GM23338 (cell line): ENCODE results near the gene LMF1. TPM values are rescaled to one million over a fixed set of nuclear protein-coding genes. Genes with fewer than 3 reads are reported as not detected.

Source experiments
- ATAC-seq: fragments of 200-7000 bp; cut with Tn5 transposase; 3 replicates; pipeline ENCODE4 v1.9.1; 2020
- DNase-seq: peaks from one replicate; pipeline ENCODE4 v3.0.0-alpha.2; 2015; ENCODE audit warnings: low spot score
- H2AFZ ChIP-seq: fragments of 200-600 bp; sonication (generic); 2 replicates; pipeline ENCODE4 v1.8.0; 2016; ENCODE audit warnings: antibody characterized with exemption, mild to moderate bottlenecking, moderate library complexity
- H3F3A ChIP-seq: fragments of 200-600 bp; sonication (generic); replicated peaks from 2 replicates; pipeline ENCODE4 v1.8.0; 2017; ENCODE audit warnings: antibody characterized with exemption, mixed run types, low read depth
- H3K27ac ChIP-seq: fragments of 200-600 bp; sonication (generic); 2 replicates; pipeline ENCODE4 v1.6.1; 2016; ENCODE audit warnings: low read depth
- H3K27me3 ChIP-seq: fragments of 200-600 bp; sonication (generic); 2 replicates; pipeline ENCODE4 v1.8.0; 2016; ENCODE audit warnings: mild to moderate bottlenecking, mixed run types, moderate library complexity; ENCODE audit not compliant: insufficient read depth
- H3K36me3 ChIP-seq: fragments of 200-600 bp; sonication (generic); 2 replicates; pipeline ENCODE4 v1.8.0; 2016; ENCODE audit warnings: mild to moderate bottlenecking; ENCODE audit not compliant: insufficient read depth
- H3K4me1 ChIP-seq: fragments of 200-600 bp; sonication (generic); 2 replicates; pipeline ENCODE4 v1.8.0; 2016; ENCODE audit warnings: mild to moderate bottlenecking, moderate library complexity; ENCODE audit not compliant: insufficient read depth
- H3K4me2 ChIP-seq: fragments of 200-600 bp; sonication (generic); 2 replicates; pipeline ENCODE4 v1.7.1; 2017; ENCODE audit warnings: mixed run types
- H3K4me3 ChIP-seq: fragments of 200-600 bp; sonication (generic); 2 replicates; pipeline ENCODE4 v1.6.1; 2016; ENCODE audit warnings: mixed run types
- H3K79me2 ChIP-seq: fragments of 200-600 bp; sonication (generic); replicated peaks from 2 replicates; pipeline ENCODE4 v1.8.0; 2017; ENCODE audit warnings: mild to moderate bottlenecking; ENCODE audit not compliant: insufficient read depth
- H3K9me2 ChIP-seq: fragments of 200-600 bp; sonication (generic); 2 replicates; pipeline ENCODE4 v1.8.0; 2017; ENCODE audit not compliant: insufficient read depth
- H4K20me1 ChIP-seq: fragments of 200-600 bp; sonication (generic); replicated peaks from 2 replicates; pipeline ENCODE4 v1.8.0; 2017; ENCODE audit warnings: mild to moderate bottlenecking; ENCODE audit not compliant: insufficient read depth
- H3K27ac Mint-ChIP-seq: 2 replicates; pipeline ENCODE4 v1.8.0; 2020; ENCODE audit warnings: inconsistent platforms, mild to moderate bottlenecking, moderate library complexity, mixed read lengths
- H3K27me3 Mint-ChIP-seq: 3 replicates; pipeline ENCODE4 v1.8.0; 2022; ENCODE audit warnings: low read depth, mild to moderate bottlenecking, moderate library complexity, mixed read lengths, inconsistent platforms; ENCODE audit not compliant: insufficient read depth, poor library complexity
- H3K36me3 Mint-ChIP-seq: 3 replicates; pipeline ENCODE4 v1.8.0; 2021; ENCODE audit warnings: low read depth, mild to moderate bottlenecking, inconsistent platforms, moderate library complexity, mixed read lengths
- H3K4me1 Mint-ChIP-seq: 3 replicates; pipeline ENCODE4 v1.8.0; 2020; ENCODE audit warnings: mild to moderate bottlenecking, inconsistent platforms, mixed read lengths
- H3K4me3 Mint-ChIP-seq: 3 replicates; pipeline ENCODE4 v1.8.0; 2021; ENCODE audit warnings: moderate library complexity, mild to moderate bottlenecking, inconsistent platforms, mixed read lengths
- H3K9me3 Mint-ChIP-seq: 3 replicates; pipeline ENCODE4 v1.8.0; 2020; ENCODE audit warnings: moderate library complexity, mild to moderate bottlenecking, inconsistent platforms, mixed read lengths
- CREB1 ChIP-seq: fragments of 250-450 bp; sonication (Bioruptor Pico); IDR thresholded peaks from 2 replicates; pipeline ENCODE4 v1.5.0; 2020; ENCODE audit warnings: low read depth, mild to moderate bottlenecking, moderate library complexity
- EZH2 ChIP-seq: fragments of 200-600 bp; sonication (generic); IDR thresholded peaks from one replicate; pipeline ENCODE4 v1.8.0; 2017; ENCODE audit warnings: antibody characterized with exemption, mild to moderate bottlenecking, low read depth; ENCODE audit not compliant: unreplicated experiment
- EZH2phosphoT487 ChIP-seq: fragments of 200-600 bp; sonication (generic); IDR thresholded peaks from one replicate; pipeline ENCODE4 v1.8.1; 2018; ENCODE audit warnings: antibody characterized with exemption; ENCODE audit not compliant: unreplicated experiment
- polyA plus RNA-seq: library from polyadenylated mRNA; unstranded; fragments of >200 nt; fragmentation: Nextera tagmentation; extraction: Ambion mirVana; gene quantifications from 2 replicates; pipeline ENCODE4 v1.2.1, GENCODE V29; 2016
- total RNA-seq: library from RNA; depleted of rRNA; stranded (reverse); fragments of >200 nt; shearing (Covaris generic); gene quantifications from 2 replicates; pipeline ENCODE4 v1.2.3, GENCODE V29; 2014
- TF ChIP-seq, protein P1 (sequence below): fragments of 250-450 bp; sonication (Bioruptor Pico); IDR thresholded peaks from 2 replicates; pipeline ENCODE4 v1.5.0; 2020; ENCODE audit warnings: mild to moderate bottlenecking, moderate library complexity
- TF ChIP-seq, protein P2 (sequence below), 2 experiments: fragments of 200-600 bp in 1 of 2; sonication (generic) in 1 of 2; conservative IDR thresholded peaks; 2 replicates each; pipeline versions ENCODE4 v1.5.1 to v1.6.1; 2016 to 2017; ENCODE audit warnings: antibody characterized with exemption in 2 of 2, low read depth in 2 of 2, mild to moderate bottlenecking in 2 of 2, moderate library complexity in 1 of 2
- TF ChIP-seq, protein P3 (sequence below): IDR thresholded peaks from one replicate; pipeline ENCODE4 v1.6.1; 2018; ENCODE audit warnings: antibody characterized with exemption; ENCODE audit not compliant: unreplicated experiment

The LMF1 gene
- total and polyA plus RNA-seq, 2 experiments from 2014 or later = 4.2 to 10.1 TPM

DNA sequence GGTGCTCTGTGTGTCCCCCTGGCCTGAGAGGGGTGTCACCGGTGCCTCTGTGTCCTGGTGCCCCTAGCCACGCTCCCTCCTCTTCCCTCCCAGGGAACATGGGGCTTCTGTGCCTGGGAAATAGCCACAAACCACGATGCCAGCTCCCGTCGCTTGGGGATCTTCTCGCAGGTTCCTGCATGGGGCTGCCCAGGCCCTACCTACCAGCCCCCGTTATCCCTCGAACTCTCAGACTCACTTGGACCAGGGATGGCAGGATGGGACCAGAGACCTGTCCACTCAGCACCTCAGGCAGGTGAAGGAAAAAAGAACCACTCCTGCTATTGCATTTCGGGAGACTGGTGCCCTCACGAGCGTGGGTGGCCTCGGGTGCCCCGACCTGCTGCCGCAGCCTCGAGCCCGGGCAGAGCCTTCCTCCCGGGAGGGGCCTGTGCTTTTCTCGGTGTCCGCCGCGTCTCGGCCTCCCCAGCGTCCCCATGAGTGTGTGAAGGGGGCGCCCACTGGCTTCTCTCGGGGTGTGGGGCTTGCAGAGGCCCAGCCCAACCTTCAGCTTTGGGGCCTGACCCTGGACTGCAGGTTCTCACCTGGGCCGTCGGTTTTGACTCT is 129.2 kb downstream of the LMF1 start:
- ATAC-seq (no peak), DNase-seq (no peak)
- H3K9me3 Mint-ChIP-seq = peaks cover 17% of the 10 kb centered on the region
- TF ChIP-seq CREB1 (CRISPR knock-in tag) (no peak), EZH2 (no peak), EZH2phosphoT487 (no peak)
- TF ChIP-seq, protein P1, sequence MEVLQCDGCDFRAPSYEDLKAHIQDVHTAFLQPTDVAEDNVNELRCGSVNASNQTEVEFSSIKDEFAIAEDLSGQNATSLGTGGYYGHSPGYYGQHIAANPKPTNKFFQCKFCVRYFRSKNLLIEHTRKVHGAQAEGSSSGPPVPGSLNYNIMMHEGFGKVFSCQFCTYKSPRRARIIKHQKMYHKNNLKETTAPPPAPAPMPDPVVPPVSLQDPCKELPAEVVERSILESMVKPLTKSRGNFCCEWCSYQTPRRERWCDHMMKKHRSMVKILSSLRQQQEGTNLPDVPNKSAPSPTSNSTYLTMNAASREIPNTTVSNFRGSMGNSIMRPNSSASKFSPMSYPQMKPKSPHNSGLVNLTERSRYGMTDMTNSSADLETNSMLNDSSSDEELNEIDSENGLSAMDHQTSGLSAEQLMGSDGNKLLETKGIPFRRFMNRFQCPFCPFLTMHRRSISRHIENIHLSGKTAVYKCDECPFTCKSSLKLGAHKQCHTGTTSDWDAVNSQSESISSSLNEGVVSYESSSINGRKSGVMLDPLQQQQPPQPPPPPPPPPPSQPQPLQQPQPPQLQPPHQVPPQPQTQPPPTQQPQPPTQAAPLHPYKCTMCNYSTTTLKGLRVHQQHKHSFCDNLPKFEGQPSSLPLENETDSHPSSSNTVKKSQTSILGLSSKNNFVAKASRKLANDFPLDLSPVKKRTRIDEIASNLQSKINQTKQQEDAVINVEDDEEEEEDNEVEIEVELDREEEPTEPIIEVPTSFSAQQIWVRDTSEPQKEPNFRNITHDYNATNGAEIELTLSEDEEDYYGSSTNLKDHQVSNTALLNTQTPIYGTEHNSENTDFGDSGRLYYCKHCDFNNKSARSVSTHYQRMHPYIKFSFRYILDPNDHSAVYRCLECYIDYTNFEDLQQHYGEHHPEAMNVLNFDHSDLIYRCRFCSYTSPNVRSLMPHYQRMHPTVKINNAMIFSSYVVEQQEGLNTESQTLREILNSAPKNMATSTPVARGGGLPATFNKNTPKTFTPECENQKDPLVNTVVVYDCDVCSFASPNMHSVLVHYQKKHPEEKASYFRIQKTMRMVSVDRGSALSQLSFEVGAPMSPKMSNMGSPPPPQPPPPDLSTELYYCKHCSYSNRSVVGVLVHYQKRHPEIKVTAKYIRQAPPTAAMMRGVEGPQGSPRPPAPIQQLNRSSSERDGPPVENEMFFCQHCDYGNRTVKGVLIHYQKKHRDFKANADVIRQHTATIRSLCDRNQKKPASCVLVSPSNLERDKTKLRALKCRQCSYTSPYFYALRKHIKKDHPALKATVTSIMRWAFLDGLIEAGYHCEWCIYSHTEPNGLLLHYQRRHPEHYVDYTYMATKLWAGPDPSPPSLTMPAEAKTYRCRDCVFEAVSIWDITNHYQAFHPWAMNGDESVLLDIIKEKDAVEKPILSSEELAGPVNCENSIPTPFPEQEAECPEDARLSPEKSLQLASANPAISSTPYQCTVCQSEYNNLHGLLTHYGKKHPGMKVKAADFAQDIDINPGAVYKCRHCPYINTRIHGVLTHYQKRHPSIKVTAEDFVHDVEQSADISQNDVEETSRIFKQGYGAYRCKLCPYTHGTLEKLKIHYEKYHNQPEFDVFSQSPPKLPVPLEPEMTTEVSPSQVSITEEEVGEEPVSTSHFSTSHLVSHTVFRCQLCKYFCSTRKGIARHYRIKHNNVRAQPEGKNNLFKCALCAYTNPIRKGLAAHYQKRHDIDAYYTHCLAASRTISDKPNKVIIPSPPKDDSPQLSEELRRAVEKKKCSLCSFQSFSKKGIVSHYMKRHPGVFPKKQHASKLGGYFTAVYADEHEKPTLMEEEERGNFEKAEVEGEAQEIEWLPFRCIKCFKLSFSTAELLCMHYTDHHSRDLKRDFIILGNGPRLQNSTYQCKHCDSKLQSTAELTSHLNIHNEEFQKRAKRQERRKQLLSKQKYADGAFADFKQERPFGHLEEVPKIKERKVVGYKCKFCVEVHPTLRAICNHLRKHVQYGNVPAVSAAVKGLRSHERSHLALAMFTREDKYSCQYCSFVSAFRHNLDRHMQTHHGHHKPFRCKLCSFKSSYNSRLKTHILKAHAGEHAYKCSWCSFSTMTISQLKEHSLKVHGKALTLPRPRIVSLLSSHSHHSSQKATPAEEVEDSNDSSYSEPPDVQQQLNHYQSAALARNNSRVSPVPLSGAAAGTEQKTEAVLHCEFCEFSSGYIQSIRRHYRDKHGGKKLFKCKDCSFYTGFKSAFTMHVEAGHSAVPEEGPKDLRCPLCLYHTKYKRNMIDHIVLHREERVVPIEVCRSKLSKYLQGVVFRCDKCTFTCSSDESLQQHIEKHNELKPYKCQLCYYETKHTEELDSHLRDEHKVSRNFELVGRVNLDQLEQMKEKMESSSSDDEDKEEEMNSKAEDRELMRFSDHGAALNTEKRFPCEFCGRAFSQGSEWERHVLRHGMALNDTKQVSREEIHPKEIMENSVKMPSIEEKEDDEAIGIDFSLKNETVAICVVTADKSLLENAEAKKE (CRISPR knock-in tag) = no peak
- TF ChIP-seq, protein P2, sequence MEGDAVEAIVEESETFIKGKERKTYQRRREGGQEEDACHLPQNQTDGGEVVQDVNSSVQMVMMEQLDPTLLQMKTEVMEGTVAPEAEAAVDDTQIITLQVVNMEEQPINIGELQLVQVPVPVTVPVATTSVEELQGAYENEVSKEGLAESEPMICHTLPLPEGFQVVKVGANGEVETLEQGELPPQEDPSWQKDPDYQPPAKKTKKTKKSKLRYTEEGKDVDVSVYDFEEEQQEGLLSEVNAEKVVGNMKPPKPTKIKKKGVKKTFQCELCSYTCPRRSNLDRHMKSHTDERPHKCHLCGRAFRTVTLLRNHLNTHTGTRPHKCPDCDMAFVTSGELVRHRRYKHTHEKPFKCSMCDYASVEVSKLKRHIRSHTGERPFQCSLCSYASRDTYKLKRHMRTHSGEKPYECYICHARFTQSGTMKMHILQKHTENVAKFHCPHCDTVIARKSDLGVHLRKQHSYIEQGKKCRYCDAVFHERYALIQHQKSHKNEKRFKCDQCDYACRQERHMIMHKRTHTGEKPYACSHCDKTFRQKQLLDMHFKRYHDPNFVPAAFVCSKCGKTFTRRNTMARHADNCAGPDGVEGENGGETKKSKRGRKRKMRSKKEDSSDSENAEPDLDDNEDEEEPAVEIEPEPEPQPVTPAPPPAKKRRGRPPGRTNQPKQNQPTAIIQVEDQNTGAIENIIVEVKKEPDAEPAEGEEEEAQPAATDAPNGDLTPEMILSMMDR (conservative IDR thresholded peaks at IDR 0.05; ENCODE audit: low read depth in 2 of 2) = no peak
- TF ChIP-seq, protein P3, sequence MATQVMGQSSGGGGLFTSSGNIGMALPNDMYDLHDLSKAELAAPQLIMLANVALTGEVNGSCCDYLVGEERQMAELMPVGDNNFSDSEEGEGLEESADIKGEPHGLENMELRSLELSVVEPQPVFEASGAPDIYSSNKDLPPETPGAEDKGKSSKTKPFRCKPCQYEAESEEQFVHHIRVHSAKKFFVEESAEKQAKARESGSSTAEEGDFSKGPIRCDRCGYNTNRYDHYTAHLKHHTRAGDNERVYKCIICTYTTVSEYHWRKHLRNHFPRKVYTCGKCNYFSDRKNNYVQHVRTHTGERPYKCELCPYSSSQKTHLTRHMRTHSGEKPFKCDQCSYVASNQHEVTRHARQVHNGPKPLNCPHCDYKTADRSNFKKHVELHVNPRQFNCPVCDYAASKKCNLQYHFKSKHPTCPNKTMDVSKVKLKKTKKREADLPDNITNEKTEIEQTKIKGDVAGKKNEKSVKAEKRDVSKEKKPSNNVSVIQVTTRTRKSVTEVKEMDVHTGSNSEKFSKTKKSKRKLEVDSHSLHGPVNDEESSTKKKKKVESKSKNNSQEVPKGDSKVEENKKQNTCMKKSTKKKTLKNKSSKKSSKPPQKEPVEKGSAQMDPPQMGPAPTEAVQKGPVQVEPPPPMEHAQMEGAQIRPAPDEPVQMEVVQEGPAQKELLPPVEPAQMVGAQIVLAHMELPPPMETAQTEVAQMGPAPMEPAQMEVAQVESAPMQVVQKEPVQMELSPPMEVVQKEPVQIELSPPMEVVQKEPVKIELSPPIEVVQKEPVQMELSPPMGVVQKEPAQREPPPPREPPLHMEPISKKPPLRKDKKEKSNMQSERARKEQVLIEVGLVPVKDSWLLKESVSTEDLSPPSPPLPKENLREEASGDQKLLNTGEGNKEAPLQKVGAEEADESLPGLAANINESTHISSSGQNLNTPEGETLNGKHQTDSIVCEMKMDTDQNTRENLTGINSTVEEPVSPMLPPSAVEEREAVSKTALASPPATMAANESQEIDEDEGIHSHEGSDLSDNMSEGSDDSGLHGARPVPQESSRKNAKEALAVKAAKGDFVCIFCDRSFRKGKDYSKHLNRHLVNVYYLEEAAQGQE = no peak
- H3K4me1 Mint-ChIP-seq = peaks cover 4% of the 10 kb centered on the region
- H3K36me3 ChIP-seq = no peaks in the 10 kb centered on the region
- no peaks in the 10 kb centered on the region for H4K20me1 ChIP-seq
- no peak overlapping the region for H3K27ac Mint-ChIP-seq
- no peaks in the 10 kb centered on the region for H3K9me2 ChIP-seq
- H2AFZ ChIP-seq = no peak overlapping the region
- H3K4me1 ChIP-seq = no peaks in the 10 kb centered on the region
- no peak overlapping the region for H3K4me2 ChIP-seq
- H3K4me3 Mint-ChIP-seq = no peak overlapping the region
- H3K4me3 ChIP-seq = no peak overlapping the region
- no peaks in the 10 kb centered on the region for H3K27me3 ChIP-seq
- peaks cover 4% of the 10 kb centered on the region; the same call in 1 of the 2 replicates for H3F3A ChIP-seq
- no peak overlapping the region for H3K27ac ChIP-seq
- H3K79me2 ChIP-seq = no peaks in the 10 kb centered on the region
- H3K27me3 Mint-ChIP-seq = peaks cover 4% of the 10 kb centered on the region
- no peaks in the 10 kb centered on the region for H3K36me3 Mint-ChIP-seq
